Spleen (tissue), 11 donors: Measurements from ENCODE around the gene KRTAP19-4. TPM values are rescaled to one million over a fixed set of nuclear protein-coding genes. Genes with fewer than 3 reads are reported as not detected.

ENCODE experiments used
- DNase-seq: peaks from one replicate; pipeline ENCODE4 v3.0.0-alpha.2; 2020
- H3K27ac ChIP-seq, 8 donors: fragments of 200-600 bp; sonication (generic) in 7 of 8; 1 replicate in 4 of 8; 2 replicates in 4 of 8; pipeline versions ENCODE4 v1.5.0 to v1.8.0; 2016 to 2021; ENCODE audit warnings: inconsistent platforms in 4 of 8, mild to moderate bottlenecking in 4 of 8, moderate library complexity in 1 of 8
- H3K27me3 ChIP-seq, 7 donors: fragments of 200-600 bp; sonication (generic) in 6 of 7; replicated peaks in 1 of 7; 1 replicate in 4 of 7; 2 replicates in 3 of 7; pipeline versions ENCODE4 v1.5.0 to v1.8.0; 2016 to 2021; ENCODE audit warnings: inconsistent platforms in 3 of 7, mild to moderate bottlenecking in 1 of 7
- H3K36me3 ChIP-seq, 6 donors: fragments of 200-600 bp; sonication (generic) in 5 of 6; 1 replicate in 4 of 6; 2 replicates in 2 of 6; pipeline versions ENCODE4 v1.5.0 to v1.8.0; 2016 to 2021; ENCODE audit warnings: inconsistent platforms in 2 of 6
- H3K4me1 ChIP-seq, 6 donors: fragments of 200-600 bp; sonication (generic) in 5 of 6; 1 replicate in 3 of 6; 2 replicates in 3 of 6; pipeline versions ENCODE4 v1.5.0 to v1.8.0; 2016 to 2021; ENCODE audit warnings: inconsistent platforms in 3 of 6
- H3K4me3 ChIP-seq, 8 donors: fragments of 200-600 bp; sonication (generic) in 7 of 8; 1 replicate in 4 of 8; 2 replicates in 4 of 8; pipeline versions ENCODE4 v1.5.0 to v1.8.0; 2016 to 2021; ENCODE audit warnings: inconsistent platforms in 4 of 8, mild to moderate bottlenecking in 4 of 8, moderate library complexity in 2 of 8
- H3K9me3 ChIP-seq, 8 donors: fragments of 200-600 bp; sonication (generic) in 7 of 8; 1 replicate in 4 of 8; 2 replicates in 4 of 8; pipeline versions ENCODE4 v1.5.0 to v1.8.0; 2016 to 2021; ENCODE audit warnings: inconsistent platforms in 4 of 8
- CTCF ChIP-seq, 11 experiments: fragments of 200-600 bp in 7 of 11; fragments of 450-650 bp in 4 of 11; sonication (generic) in 4 of 11; IDR thresholded peaks in 8 of 11; conservative IDR thresholded peaks in 3 of 11; 1 replicate in 7 of 11; 2 replicates in 4 of 11; pipeline versions ENCODE4 v1.4.0 to v1.8.0; 2016 to 2021; ENCODE audit warnings: antibody characterized with exemption in 11 of 11, inconsistent platforms in 4 of 11, mild to moderate bottlenecking in 1 of 11
- POLR2A ChIP-seq, 3 donors: fragments of 450-650 bp; IDR thresholded peaks; one replicate each; pipeline ENCODE4 v1.5.1; 2017; ENCODE audit warnings: antibody characterized with exemption in 3 of 3, mild to moderate bottlenecking in 1 of 3
- POLR2AphosphoS5 ChIP-seq, 3 donors: sonication (generic); formaldehyde crosslinking; IDR thresholded peaks; one replicate each; pipeline ENCODE4 v1.5.1; 2017; ENCODE audit warnings: antibody characterized with exemption in 3 of 3
- WGBS, 5 donors: extraction: QIAGEN DNeasy Blood & Tissue Kit in 3 of 5; methylation state at CpG; one replicate each; pipeline versions ENCODE4 v1.1.5 to v1.1.7; 2013 to 2018; 5-methylcytosine and 5-hydroxymethylcytosine counted together
- intact Hi-C: fragments of 100-400 bp; cut with DNase I; formaldehyde crosslinking; loops from one replicate; pipeline ENCODE4 v1.15.0; 2023; ENCODE audit warnings: low total_unique reads
- polyA plus RNA-seq, 3 donors: library from polyadenylated mRNA; stranded (reverse); fragments of 200-250 nt; gene quantifications; one replicate each; pipeline ENCODE4 v1.2.1, GENCODE V29; 2013
- small RNA-seq, 4 donors: library from RNA; depleted of rRNA; stranded (forward); fragments of <200 nt; gene quantifications; one replicate each; pipeline ENCODE3, GENCODE V24; 2016
- total RNA-seq, 7 donors: library from RNA; depleted of rRNA in 3 of 7; stranded (reverse); fragments of >200 nt in 3 of 7; fragmentation: NEBNext Ultra II Directional in 4 of 7; extraction: Animal tissue kit (Norgen Biotek cat#: 25700) in 4 of 7; gene quantifications; one replicate each; pipeline versions ENCODE4 v1.1.0 to v1.2.1, GENCODE V29; 2016 to 2021
- donor health status: healthy with polysubstance abuse.
- donor health status: DM: no; HTN: no; CAD: no; lungs with moderate emphysema.
- donor health status: DM: no; HTN: no; CAD: no.
- donor health status: Bipolar disorder and iron deficiency.
- donor health status: healthy.
- donor health status: DM: no; HTN: no; CAD: no.
- donor health status: DM: yes; HTN: yes; CAD: no.

The KRTAP19-4 gene
- total and polyA plus RNA-seq, 10 donors: not detected

- whole genome bisulfite sequencing, 5 donors: 8 to 15% (median 11%) methylated on average over 4 of the region's 4 CpGs
- intact Hi-C loops: no loop called here
- no peaks in the 10 kb centered on the region for H3K36me3 ChIP-seq
- no peaks in the 10 kb centered on the region for H3K9me3 ChIP-seq
- H3K4me1 ChIP-seq: no peaks in the 10 kb centered on the region
- TF ChIP-seq CTCF (IDR thresholded peaks at IDR 0.05 in 8 of 11, conservative IDR thresholded peaks at IDR 0.05 in 3 of 11) (no peak), POLR2A (IDR thresholded peaks at IDR 0.05) (no peak), POLR2AphosphoS5 (IDR thresholded peaks at IDR 0.05) (no peak)
- H3K27ac ChIP-seq: no peak overlapping the region
- no peaks in the 10 kb centered on the region for H3K27me3 ChIP-seq
- no peak overlapping the region for H3K4me3 ChIP-seq
- DNase-seq: no peak
Measured at GRCh38 chr21:30447056-30447455, 49.9 kb downstream of the KRTAP19-4 start.

Small RNAs within 50 kb of the gene (small RNA-seq; reads per million reads assigned to genes)
- 0 reads per million in 4 donors for gene AP000567.1
- 0 reads per million in 4 donors for gene KRTAP19-10P
- gene KRTAP19-11P: 0 reads per million in 4 donors
- 0 reads per million in 4 donors for gene KRTAP19-9P

Other genes starting within 250 kb of the KRTAP19-4 start
- not detected for gene KRTAP24-1, start 214.2 kb downstream of the KRTAP19-4 start, total RNA-seq
- not detected for gene KRTAP24-1, start 214.2 kb downstream of the KRTAP19-4 start, polyA plus RNA-seq
- not detected for gene KRTAP25-1, start 207.7 kb downstream of the KRTAP19-4 start, total RNA-seq
- not detected for gene KRTAP25-1, start 207.7 kb downstream of the KRTAP19-4 start, polyA plus RNA-seq
- not detected for gene KRTAP26-1, start 176.8 kb downstream of the KRTAP19-4 start, total RNA-seq
- not detected for gene KRTAP26-1, start 176.8 kb downstream of the KRTAP19-4 start, polyA plus RNA-seq
- not detected for gene KRTAP27-1, start 159.5 kb downstream of the KRTAP19-4 start, total RNA-seq
- not detected for gene KRTAP27-1, start 159.5 kb downstream of the KRTAP19-4 start, polyA plus RNA-seq
- not detected for gene KRTAP23-1, start 148.6 kb downstream of the KRTAP19-4 start, total RNA-seq
- gene KRTAP23-1, start 148.6 kb downstream of the KRTAP19-4 start, polyA plus RNA-seq: not detected
- not detected for gene KRTAP13-2, start 124.9 kb downstream of the KRTAP19-4 start, total RNA-seq
- not detected for gene KRTAP13-2, start 124.9 kb downstream of the KRTAP19-4 start, polyA plus RNA-seq
- gene KRTAP13-1, start 101.1 kb downstream of the KRTAP19-4 start, total RNA-seq: not detected
- gene KRTAP13-1, start 101.1 kb downstream of the KRTAP19-4 start, polyA plus RNA-seq: not detected
- gene KRTAP13-3, start 71.2 kb downstream of the KRTAP19-4 start, total RNA-seq: not detected
- not detected for gene KRTAP13-3, start 71.2 kb downstream of the KRTAP19-4 start, polyA plus RNA-seq
- gene KRTAP13-4, start 66.9 kb downstream of the KRTAP19-4 start, total RNA-seq: not detected
- gene KRTAP13-4, start 66.9 kb downstream of the KRTAP19-4 start, polyA plus RNA-seq: not detected
- gene KRTAP15-1, start 56.9 kb downstream of the KRTAP19-4 start, total RNA-seq: not detected
- not detected for gene KRTAP15-1, start 56.9 kb downstream of the KRTAP19-4 start, polyA plus RNA-seq
- not detected for gene KRTAP19-1, start 16.8 kb downstream of the KRTAP19-4 start, total RNA-seq
- not detected for gene KRTAP19-1, start 16.8 kb downstream of the KRTAP19-4 start, polyA plus RNA-seq
- gene KRTAP19-2, start 9.7 kb downstream of the KRTAP19-4 start, total RNA-seq: not detected
- not detected for gene KRTAP19-2, start 9.7 kb downstream of the KRTAP19-4 start, polyA plus RNA-seq
- gene KRTAP19-3, start 5.2 kb downstream of the KRTAP19-4 start, total RNA-seq: not detected
- not detected for gene KRTAP19-3, start 5.2 kb downstream of the KRTAP19-4 start, polyA plus RNA-seq
- gene KRTAP19-5, start 5.0 kb upstream of the KRTAP19-4 start, total RNA-seq: not detected
- gene KRTAP19-5, start 5.0 kb upstream of the KRTAP19-4 start, polyA plus RNA-seq: not detected
- gene KRTAP19-6, start 44.7 kb upstream of the KRTAP19-4 start, total RNA-seq: not detected
- gene KRTAP19-6, start 44.7 kb upstream of the KRTAP19-4 start, polyA plus RNA-seq: not detected
- not detected for gene KRTAP19-7, start 64.1 kb upstream of the KRTAP19-4 start, total RNA-seq
- gene KRTAP19-7, start 64.1 kb upstream of the KRTAP19-4 start, polyA plus RNA-seq: not detected
- gene KRTAP22-2, start 93.2 kb upstream of the KRTAP19-4 start, total RNA-seq: not detected
- gene KRTAP22-2, start 93.2 kb upstream of the KRTAP19-4 start, polyA plus RNA-seq: not detected
- not detected for gene KRTAP6-3, start 95.3 kb upstream of the KRTAP19-4 start, total RNA-seq
- gene KRTAP6-3, start 95.3 kb upstream of the KRTAP19-4 start, polyA plus RNA-seq: not detected
- gene KRTAP6-2, start 101.7 kb upstream of the KRTAP19-4 start, total RNA-seq: not detected
- gene KRTAP6-2, start 101.7 kb upstream of the KRTAP19-4 start, polyA plus RNA-seq: not detected
- not detected for gene KRTAP22-1, start 103.9 kb upstream of the KRTAP19-4 start, total RNA-seq
- not detected for gene KRTAP22-1, start 103.9 kb upstream of the KRTAP19-4 start, polyA plus RNA-seq
- not detected for gene KRTAP6-1, start 116.8 kb upstream of the KRTAP19-4 start, total RNA-seq
- gene KRTAP6-1, start 116.8 kb upstream of the KRTAP19-4 start, polyA plus RNA-seq: not detected
- not detected for gene KRTAP20-1, start 119.3 kb upstream of the KRTAP19-4 start, total RNA-seq
- not detected for gene KRTAP20-1, start 119.3 kb upstream of the KRTAP19-4 start, polyA plus RNA-seq
- not detected for gene KRTAP20-4, start 123.5 kb upstream of the KRTAP19-4 start, total RNA-seq
- gene KRTAP20-4, start 123.5 kb upstream of the KRTAP19-4 start, polyA plus RNA-seq: not detected
- not detected for gene KRTAP20-2, start 138.0 kb upstream of the KRTAP19-4 start, total RNA-seq
- gene KRTAP20-2, start 138.0 kb upstream of the KRTAP19-4 start, polyA plus RNA-seq: not detected
- not detected for gene KRTAP20-3, start 145.7 kb upstream of the KRTAP19-4 start, total RNA-seq
- not detected for gene KRTAP20-3, start 145.7 kb upstream of the KRTAP19-4 start, polyA plus RNA-seq
- gene KRTAP21-3, start 221.6 kb upstream of the KRTAP19-4 start, total RNA-seq: not detected
- gene KRTAP21-3, start 221.6 kb upstream of the KRTAP19-4 start, polyA plus RNA-seq: not detected